ENCODE data around the gene KDM5C.

DNA sequence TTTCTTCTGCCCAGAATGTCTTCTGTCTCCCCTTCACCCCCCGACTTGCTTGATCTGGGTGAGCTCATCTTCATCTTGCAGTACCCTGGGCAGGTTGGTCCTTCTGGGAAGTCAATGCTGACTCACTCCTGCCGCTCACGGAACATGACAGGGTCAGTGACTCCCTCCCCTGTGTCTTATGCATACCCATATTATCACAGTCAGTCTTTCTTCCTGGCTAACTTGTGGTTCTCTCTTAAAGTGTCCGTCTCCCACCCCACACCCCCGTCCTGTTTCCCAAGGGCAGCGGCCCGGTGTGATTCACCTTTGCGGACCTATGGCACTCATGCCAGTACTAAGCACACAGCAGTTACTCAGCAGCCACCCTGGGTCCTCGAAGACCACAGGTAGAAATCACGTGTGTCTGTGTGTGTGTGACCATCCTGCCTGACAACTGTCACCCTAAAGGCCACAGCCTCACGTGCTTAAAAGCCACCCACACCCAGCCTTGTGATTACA, 38.6 kb upstream of the KDM5C start:
- TF ChIP-seq POLR2A (IDR thresholded peaks at IDR 0.05): no peak
- TF ChIP-seq, protein P1, sequence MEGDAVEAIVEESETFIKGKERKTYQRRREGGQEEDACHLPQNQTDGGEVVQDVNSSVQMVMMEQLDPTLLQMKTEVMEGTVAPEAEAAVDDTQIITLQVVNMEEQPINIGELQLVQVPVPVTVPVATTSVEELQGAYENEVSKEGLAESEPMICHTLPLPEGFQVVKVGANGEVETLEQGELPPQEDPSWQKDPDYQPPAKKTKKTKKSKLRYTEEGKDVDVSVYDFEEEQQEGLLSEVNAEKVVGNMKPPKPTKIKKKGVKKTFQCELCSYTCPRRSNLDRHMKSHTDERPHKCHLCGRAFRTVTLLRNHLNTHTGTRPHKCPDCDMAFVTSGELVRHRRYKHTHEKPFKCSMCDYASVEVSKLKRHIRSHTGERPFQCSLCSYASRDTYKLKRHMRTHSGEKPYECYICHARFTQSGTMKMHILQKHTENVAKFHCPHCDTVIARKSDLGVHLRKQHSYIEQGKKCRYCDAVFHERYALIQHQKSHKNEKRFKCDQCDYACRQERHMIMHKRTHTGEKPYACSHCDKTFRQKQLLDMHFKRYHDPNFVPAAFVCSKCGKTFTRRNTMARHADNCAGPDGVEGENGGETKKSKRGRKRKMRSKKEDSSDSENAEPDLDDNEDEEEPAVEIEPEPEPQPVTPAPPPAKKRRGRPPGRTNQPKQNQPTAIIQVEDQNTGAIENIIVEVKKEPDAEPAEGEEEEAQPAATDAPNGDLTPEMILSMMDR (IDR thresholded peaks at IDR 0.05): no peak
